Peyer's patch (tissue), 4 donors: ENCODE results near the gene TNFSF18. TPM values are rescaled to one million over a fixed set of nuclear protein-coding genes. Genes with fewer than 3 reads are reported as not detected.
"Not testable (repeated sequence)": the region's sequence is repeated elsewhere in the genome, so short reads cannot be mapped to it uniquely, and the experiment has no call there.

Source experiments
- DNase-seq, 3 donors: peaks; one replicate each; pipeline ENCODE4 v3.0.0-alpha.2; 2017 to 2019
- H3K27ac ChIP-seq, 4 donors: fragments of 200-600 bp; sonication (generic); one replicate each; pipeline ENCODE4 v1.5.1; 2016 to 2019
- H3K27me3 ChIP-seq, 2 donors: fragments of 200-600 bp; sonication (generic); one replicate each; pipeline ENCODE4 v1.5.1; 2019
- H3K36me3 ChIP-seq, 3 donors: fragments of 200-600 bp; sonication (generic); one replicate each; pipeline ENCODE4 v1.5.1; 2016 to 2019
- H3K4me1 ChIP-seq, 4 donors: fragments of 200-600 bp; sonication (generic); one replicate each; pipeline ENCODE4 v1.5.1; 2016 to 2019
- H3K4me3 ChIP-seq, 4 donors: fragments of 200-600 bp; sonication (generic); 1 replicate in 3 of 4; 2 replicates in 1 of 4; pipeline ENCODE4 v1.5.1; 2016 to 2019; ENCODE audit warnings: mild to moderate bottlenecking in 1 of 4
- H3K9me3 ChIP-seq, 4 donors: fragments of 200-600 bp; sonication (generic); one replicate each; pipeline ENCODE4 v1.5.1; 2016 to 2019; ENCODE audit warnings: mild to moderate bottlenecking in 1 of 4
- CTCF ChIP-seq, 6 experiments: fragments of 450-650 bp in 4 of 6; fragments of 200-600 bp in 2 of 6; sonication (generic) in 1 of 6; IDR thresholded peaks; one replicate each; pipeline ENCODE4 v1.5.1; 2017 to 2019; ENCODE audit warnings: antibody characterized with exemption in 6 of 6, mild to moderate bottlenecking in 3 of 6, moderate library complexity in 1 of 6
- POLR2A ChIP-seq, 2 donors: fragments of 450-650 bp; IDR thresholded peaks; one replicate each; pipeline ENCODE4 v1.5.1; 2017; ENCODE audit warnings: antibody characterized with exemption in 2 of 2, mild to moderate bottlenecking in 2 of 2, moderate library complexity in 2 of 2
- total RNA-seq, 4 donors: library from RNA; depleted of rRNA; stranded (reverse); fragments of >200 nt; gene quantifications; one replicate each; pipeline ENCODE4 v1.1.0, GENCODE V29; 2016

TNFSF18 gene
- total RNA-seq, 4 donors from 2014 or later: not detected

GRCh38 chr1:173093691-173094445 is 43.1 kb upstream of the TNFSF18 start:
- Histone ChIP-seq H3K27ac (no peak overlapping the region), H3K4me1 (no peaks in the 10 kb centered on the region), H3K4me3 (no peak overlapping the region), H3K27me3 (no peaks in the 10 kb centered on the region), H3K9me3 (no peaks in the 10 kb centered on the region), H3K36me3 (no peaks in the 10 kb centered on the region)
- TF ChIP-seq CTCF (IDR thresholded peaks at IDR 0.05): no peak
- TF ChIP-seq POLR2A (IDR thresholded peaks at IDR 0.05): no peak
- no peak for DNase-seq

GRCh38 chr1:173084292-173084691 is 33.6 kb upstream of the TNFSF18 start:
- TF ChIP-seq CTCF (IDR thresholded peaks at IDR 0.05) (no peak), POLR2A (IDR thresholded peaks at IDR 0.05) (no peak)
- no peak for DNase-seq
- no peaks in the 10 kb centered on the region for H3K9me3 ChIP-seq
- H3K4me1 ChIP-seq: no peaks in the 10 kb centered on the region
- no peak overlapping the region for H3K27ac ChIP-seq
- no peaks in the 10 kb centered on the region for H3K27me3 ChIP-seq
- H3K36me3 ChIP-seq: no peaks in the 10 kb centered on the region
- H3K4me3 ChIP-seq: no peak overlapping the region

GRCh38 chr1:173082913-173083312 is 32.2 kb upstream of the TNFSF18 start:
- Histone ChIP-seq H3K36me3 (no peaks in the 10 kb centered on the region), H3K4me1 (no peaks in the 10 kb centered on the region), H3K27me3 (no peaks in the 10 kb centered on the region), H3K4me3 (no peak overlapping the region), H3K27ac (no peak overlapping the region), H3K9me3 (no peaks in the 10 kb centered on the region)
- TF ChIP-seq POLR2A (IDR thresholded peaks at IDR 0.05): no peak
- no peak for TF ChIP-seq CTCF (IDR thresholded peaks at IDR 0.05)
- no peak for DNase-seq

GRCh38 chr1:173074217-173074616 is 23.5 kb upstream of the TNFSF18 start:
- not testable (repeated sequence) for H3K27me3 ChIP-seq, H3K4me1 ChIP-seq, H3K9me3 ChIP-seq, H3K27ac ChIP-seq, DNase-seq, H3K36me3 ChIP-seq, H3K4me3 ChIP-seq

GRCh38 chr1:173064011-173064410 is 13.3 kb upstream of the TNFSF18 start:
- no peak overlapping the region for H3K27ac ChIP-seq

More at GRCh38 chr1:173064011-173064410, 13.3 kb upstream of the TNFSF18 start:
- H3K36me3 ChIP-seq: no peaks in the 10 kb centered on the region
- no peak overlapping the region for H3K4me3 ChIP-seq
- H3K4me1 ChIP-seq: no peaks in the 10 kb centered on the region
- no peaks in the 10 kb centered on the region for H3K27me3 ChIP-seq
- DNase-seq: no peak
- TF ChIP-seq POLR2A (IDR thresholded peaks at IDR 0.05): no peak
- no peak for TF ChIP-seq CTCF (IDR thresholded peaks at IDR 0.05)
- H3K9me3 ChIP-seq: no peaks in the 10 kb centered on the region
